GF-D8 (cell line): ENCODE measurements around the gene LRRC4.

ENCODE experiments used
- DNase-seq: peaks from one replicate; lab custom pipeline; 2025; lab: John Stamatoyannopoulos, UW

LRRC4 gene

GRCh38 chr7:127979113-127979727 lies 52.0 kb downstream of the LRRC4 start:
- no peak for DNase-seq

GRCh38 chr7:127978421-127978820 lies 52.8 kb downstream of the LRRC4 start:
- no peak for DNase-seq
